ENCODE data around the gene CHST8.

Gene CHST8

GRCh38 chr19:33799476-33799875 lies 177.7 kb downstream of the CHST8 start:
- no peak for DNase-seq

GRCh38 chr19:33800012-33800680 lies 178.4 kb downstream of the CHST8 start:
- no peak for DNase-seq

- no peak for DNase-seq
Measured at GRCh38 chr19:33801411-33801810, 179.7 kb downstream of the CHST8 start.

- DNase-seq, result no peak
Measured at GRCh38 chr19:33802001-33802400, 180.2 kb downstream of the CHST8 start.

GRCh38 chr19:33802801-33803200 lies 181.0 kb downstream of the CHST8 start:
- DNase-seq, result no peak

GRCh38 chr19:33803383-33803782 lies 181.6 kb downstream of the CHST8 start:
- DNase-seq, result no peak

GRCh38 chr19:33804021-33804799 lies 182.5 kb downstream of the CHST8 start:
- no peak for DNase-seq

- no peak for DNase-seq
Measured at GRCh38 chr19:33805313-33805712, 183.6 kb downstream of the CHST8 start.

GRCh38 chr19:33805840-33806433 lies 184.2 kb downstream of the CHST8 start:
- DNase-seq, result no peak

- DNase-seq, result no peak
Measured at GRCh38 chr19:33806434-33806881, 184.7 kb downstream of the CHST8 start.

GRCh38 chr19:33808399-33808798 lies 186.6 kb downstream of the CHST8 start:
- no peak for DNase-seq

GRCh38 chr19:33809960-33810359 lies 188.2 kb downstream of the CHST8 start:
- DNase-seq, result no peak

- no peak for DNase-seq
Measured at GRCh38 chr19:33810821-33811220, 189.1 kb downstream of the CHST8 start.

- DNase-seq, result no peak
Measured at GRCh38 chr19:33811246-33811645, 189.5 kb downstream of the CHST8 start.

- no peak for DNase-seq
Measured at GRCh38 chr19:33811736-33812387, 190.1 kb downstream of the CHST8 start.

GRCh38 chr19:33812388-33813330 lies 190.9 kb downstream of the CHST8 start:
- DNase-seq, result no peak

- no peak for DNase-seq
Measured at GRCh38 chr19:33813391-33814101, 191.8 kb downstream of the CHST8 start.

GRCh38 chr19:33814181-33815165 lies 192.7 kb downstream of the CHST8 start:
- DNase-seq, result no peak

GRCh38 chr19:33815380-33816340 lies 193.9 kb downstream of the CHST8 start:
- DNase-seq, result no peak

Data from hematopoietic multipotent progenitor cell treated with erythropoietin and hydrocortisone succinate and interleukin-3 and kit ligand, for 8 days (in vitro differentiated cells).